Smooth muscle cell (in vitro differentiated cells): ENCODE data around the gene PPM1F. TPM values are rescaled to one million over a fixed set of nuclear protein-coding genes. Genes with fewer than 3 reads are reported as not detected.

Experiments
- DNase-seq: peaks from one replicate; lab custom pipeline; 2025; ENCODE audit not compliant: unreplicated experiment; lab: John Stamatoyannopoulos, UW
- H2AFZ ChIP-seq: fragments of 200-600 bp; sonication (generic); 2 replicates; pipeline ENCODE4 v1.6.0; 2016; ENCODE audit warnings: antibody characterized with exemption, low read depth, mild to moderate bottlenecking
- H3F3A ChIP-seq: fragments of 200-600 bp; sonication (generic); 2 replicates; pipeline ENCODE4 v1.6.0; 2017; ENCODE audit warnings: antibody characterized with exemption, low read depth
- H3K27ac ChIP-seq: fragments of 200-600 bp; sonication (generic); 2 replicates; pipeline ENCODE4 v1.5.1; 2016; ENCODE audit warnings: low read depth, mild to moderate bottlenecking
- H3K27me3 ChIP-seq: fragments of 200-600 bp; sonication (generic); 2 replicates; pipeline ENCODE4 v1.6.1; 2016; ENCODE audit warnings: low read depth, mild to moderate bottlenecking
- H3K36me3 ChIP-seq: fragments of 200-600 bp; sonication (generic); 2 replicates; pipeline ENCODE4 v1.5.1; 2016; ENCODE audit warnings: low read depth
- H3K4me1 ChIP-seq: fragments of 200-600 bp; sonication (generic); 2 replicates; pipeline ENCODE4 v1.5.1; 2016; ENCODE audit warnings: low read depth
- H3K4me2 ChIP-seq: fragments of 200-600 bp; sonication (generic); 2 replicates; pipeline ENCODE4 v1.6.0; 2016; ENCODE audit warnings: mild to moderate bottlenecking
- H3K4me3 ChIP-seq: fragments of 200-600 bp; sonication (generic); 2 replicates; pipeline ENCODE4 v1.5.1; 2016; ENCODE audit warnings: mild to moderate bottlenecking
- H3K79me2 ChIP-seq: fragments of 200-600 bp; sonication (generic); 2 replicates; pipeline ENCODE4 v1.6.0; 2016; ENCODE audit warnings: low read depth, mild to moderate bottlenecking
- H3K9ac ChIP-seq: fragments of 200-600 bp; sonication (generic); 2 replicates; pipeline ENCODE4 v1.6.0; 2016; ENCODE audit warnings: low read depth
- H3K9me3 ChIP-seq: fragments of 200-600 bp; sonication (generic); replicated peaks from 2 replicates; pipeline ENCODE4 v1.5.1; 2016; ENCODE audit warnings: low read depth
- H4K20me1 ChIP-seq: fragments of 200-600 bp; sonication (generic); 2 replicates; pipeline ENCODE4 v1.6.0; 2016; ENCODE audit warnings: low read depth
- CTCF ChIP-seq: fragments of 200-600 bp; sonication (generic); IDR thresholded peaks from 2 replicates; pipeline ENCODE4 v1.5.1; 2017; ENCODE audit warnings: borderline replicate concordance, mild to moderate bottlenecking, antibody characterized with exemption; ENCODE audit not compliant: insufficient read depth, poor library complexity, severe bottlenecking
- WGBS: methylation state at CpG from one replicate; pipeline ENCODE4 v1.1.7; 2016; ENCODE audit warnings: low lambda C conversion rate; 5-methylcytosine and 5-hydroxymethylcytosine counted together
- polyA plus RNA-seq: library from polyadenylated mRNA; unstranded; fragments of >200 nt; fragmentation: Nextera tagmentation; extraction: Ambion mirVana; gene quantifications from 2 replicates; pipeline ENCODE4 v1.2.1, GENCODE V29; 2016
- total RNA-seq: library from RNA; depleted of rRNA; stranded (reverse); fragments of >200 nt; gene quantifications from 2 replicates; pipeline ENCODE4 v1.2.3, GENCODE V29; 2014

PPM1F gene
- total RNA-seq (11.8 and 14.8 TPM in 2 replicates), polyA plus RNA-seq (12.5 and 15.2 TPM in 2 replicates)

- Histone ChIP-seq H3K27me3 (no peaks in the 10 kb centered on the region), H3K9ac (peak within 1 kb of the TSS; percentile 57), H2AFZ (peak within 1 kb of the TSS; percentile 51), H4K20me1 (peaks cover 4% of the 10 kb centered on the region), H3K36me3 (no peaks in the 10 kb centered on the region), H3F3A (peaks cover 5% of the 10 kb centered on the region), H3K9me3 (no peaks in the 10 kb centered on the region), H3K27ac (no peak within 1 kb of the TSS), H3K79me2 (peaks cover 3% of the 10 kb centered on the region), H3K4me2 (peak within 1 kb of the TSS; percentile 99), H3K4me1 (peaks cover 12% of the 10 kb centered on the region), H3K4me3 (peak within 1 kb of the TSS; percentile 80)
- 20% methylated on average over 42 of the region's 58 CpGs for WGBS
- TF ChIP-seq CTCF: peak; percentile 87
- peak; percentile 73 for DNase-seq
Measured at GRCh38 chr22:21952586-21953571, at the start of gene PPM1F. Gene PPM1F (minus strand): TSS chr22:21952848. CDS start chr22:21946048, 6,800 bp downstream.

- 96% methylated on average over 2 of the region's 2 CpGs for WGBS
Measured at GRCh38 chr22:22001664-22002525, 49.2 kb upstream of the PPM1F start.

GRCh38 chr22:21998595-21999247, 46.1 kb upstream of the PPM1F start:
- Histone ChIP-seq H2AFZ (no peak overlapping the region), H3K9me3 (no peaks in the 10 kb centered on the region), H3K79me2 (no peaks in the 10 kb centered on the region), H3K27ac (no peak overlapping the region), H4K20me1 (no peaks in the 10 kb centered on the region), H3K9ac (no peak overlapping the region), H3K4me2 (no peak overlapping the region), H3K36me3 (no peaks in the 10 kb centered on the region), H3F3A (no peaks in the 10 kb centered on the region), H3K4me1 (no peaks in the 10 kb centered on the region), H3K27me3 (peaks cover 40% of the 10 kb centered on the region), H3K4me3 (no peak overlapping the region)
- no peak for DNase-seq
- TF ChIP-seq CTCF: no peak
- 84% methylated on average over 7 of the region's 7 CpGs for WGBS

More at GRCh38 chr22:22001664-22002525, 49.2 kb upstream of the PPM1F start:
- Histone ChIP-seq H4K20me1 (no peaks in the 10 kb centered on the region), H3K79me2 (no peaks in the 10 kb centered on the region), H3K27ac (no peak overlapping the region), H3K9ac (no peak overlapping the region), H3K4me3 (no peak overlapping the region), H3K4me2 (no peak overlapping the region), H3K4me1 (no peaks in the 10 kb centered on the region), H3K27me3 (peaks cover 40% of the 10 kb centered on the region), H2AFZ (no peak overlapping the region), H3K36me3 (no peaks in the 10 kb centered on the region), H3K9me3 (no peaks in the 10 kb centered on the region), H3F3A (no peaks in the 10 kb centered on the region)
- no peak for DNase-seq
- TF ChIP-seq CTCF: no peak
